Parathyroid adenoma (tissue), 2 donors: ENCODE results near the gene WWOX.

Experiments used
- H2AFZ ChIP-seq: fragments of 300-600 bp; sonication (generic); one replicate; pipeline ENCODE4 v1.7.0; 2017; ENCODE audit warnings: antibody characterized with exemption, mild to moderate bottlenecking
- H3K27ac ChIP-seq: fragments of 300-600 bp; sonication (generic); one replicate; pipeline ENCODE4 v1.7.0; 2017
- H3K27me3 ChIP-seq: fragments of 300-600 bp; sonication (generic); one replicate; pipeline ENCODE4 v1.7.0; 2017; ENCODE audit warnings: low read length; ENCODE audit not compliant: control insufficient read depth, insufficient read depth
- H3K36me3 ChIP-seq: fragments of 300-600 bp; sonication (generic); one replicate; pipeline ENCODE4 v1.7.0; 2017; ENCODE audit warnings: low read length; ENCODE audit not compliant: control insufficient read depth, insufficient read depth
- H3K4me1 ChIP-seq: fragments of 300-600 bp; sonication (generic); one replicate; pipeline ENCODE4 v1.7.0; 2017; ENCODE audit warnings: control low read depth
- H3K4me2 ChIP-seq: fragments of 300-600 bp; sonication (generic); one replicate; pipeline ENCODE4 v1.7.0; 2017; ENCODE audit warnings: low read length
- H3K4me3 ChIP-seq: fragments of 300-600 bp; sonication (generic); one replicate; pipeline ENCODE4 v1.7.0; 2017; ENCODE audit warnings: low read depth, low read length
- H3K79me2 ChIP-seq: fragments of 300-600 bp; sonication (generic); one replicate; pipeline ENCODE4 v1.7.0; 2017; ENCODE audit warnings: control low read depth
- H3K9ac ChIP-seq: fragments of 300-600 bp; sonication (generic); one replicate; pipeline ENCODE4 v1.7.0; 2017; ENCODE audit warnings: mild to moderate bottlenecking
- H3K9me3 ChIP-seq: fragments of 300-600 bp; sonication (generic); one replicate; pipeline ENCODE4 v1.7.0; 2017; ENCODE audit warnings: low read length; ENCODE audit not compliant: control insufficient read depth
- TF ChIP-seq, protein P1 (sequence below): fragments of 300-600 bp; sonication (generic); IDR thresholded peaks from one replicate; pipeline ENCODE4 v1.7.0; 2017; ENCODE audit warnings: antibody characterized with exemption, mild to moderate bottlenecking
- donor health status: primary hyperparathyroidism.

WWOX gene

DNA sequence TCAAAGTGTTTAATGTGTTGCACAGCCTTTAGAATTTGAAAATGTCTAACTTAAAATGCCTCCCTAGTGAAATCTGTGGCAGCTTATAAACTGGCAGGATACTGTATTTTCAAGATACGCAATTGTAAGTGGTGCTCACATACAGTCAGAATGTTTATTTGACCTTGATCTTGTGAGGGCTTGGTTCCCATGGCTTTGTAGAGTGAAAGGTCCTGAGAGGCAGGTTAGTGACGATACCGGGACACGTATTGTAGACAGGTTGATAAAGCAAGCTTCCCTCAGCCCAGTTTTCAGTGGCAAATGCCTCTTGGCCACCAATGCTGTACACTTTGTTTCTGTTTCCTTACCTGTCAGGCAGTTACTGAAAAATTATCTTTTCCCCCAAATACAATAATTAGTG lies 1074.5 kb downstream of the WWOX start:
- Histone ChIP-seq H3K9ac (no peak overlapping the region), H3K36me3 (no peaks in the 10 kb centered on the region), H3K4me3 (no peak overlapping the region), H2AFZ (no peak overlapping the region), H3K4me1 (no peaks in the 10 kb centered on the region), H3K79me2 (no peaks in the 10 kb centered on the region), H3K4me2 (no peak overlapping the region), H3K9me3 (no peaks in the 10 kb centered on the region), H3K27me3 (no peaks in the 10 kb centered on the region), H3K27ac (no peak overlapping the region)
- TF ChIP-seq, protein P1, sequence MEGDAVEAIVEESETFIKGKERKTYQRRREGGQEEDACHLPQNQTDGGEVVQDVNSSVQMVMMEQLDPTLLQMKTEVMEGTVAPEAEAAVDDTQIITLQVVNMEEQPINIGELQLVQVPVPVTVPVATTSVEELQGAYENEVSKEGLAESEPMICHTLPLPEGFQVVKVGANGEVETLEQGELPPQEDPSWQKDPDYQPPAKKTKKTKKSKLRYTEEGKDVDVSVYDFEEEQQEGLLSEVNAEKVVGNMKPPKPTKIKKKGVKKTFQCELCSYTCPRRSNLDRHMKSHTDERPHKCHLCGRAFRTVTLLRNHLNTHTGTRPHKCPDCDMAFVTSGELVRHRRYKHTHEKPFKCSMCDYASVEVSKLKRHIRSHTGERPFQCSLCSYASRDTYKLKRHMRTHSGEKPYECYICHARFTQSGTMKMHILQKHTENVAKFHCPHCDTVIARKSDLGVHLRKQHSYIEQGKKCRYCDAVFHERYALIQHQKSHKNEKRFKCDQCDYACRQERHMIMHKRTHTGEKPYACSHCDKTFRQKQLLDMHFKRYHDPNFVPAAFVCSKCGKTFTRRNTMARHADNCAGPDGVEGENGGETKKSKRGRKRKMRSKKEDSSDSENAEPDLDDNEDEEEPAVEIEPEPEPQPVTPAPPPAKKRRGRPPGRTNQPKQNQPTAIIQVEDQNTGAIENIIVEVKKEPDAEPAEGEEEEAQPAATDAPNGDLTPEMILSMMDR = no peak

DNA sequence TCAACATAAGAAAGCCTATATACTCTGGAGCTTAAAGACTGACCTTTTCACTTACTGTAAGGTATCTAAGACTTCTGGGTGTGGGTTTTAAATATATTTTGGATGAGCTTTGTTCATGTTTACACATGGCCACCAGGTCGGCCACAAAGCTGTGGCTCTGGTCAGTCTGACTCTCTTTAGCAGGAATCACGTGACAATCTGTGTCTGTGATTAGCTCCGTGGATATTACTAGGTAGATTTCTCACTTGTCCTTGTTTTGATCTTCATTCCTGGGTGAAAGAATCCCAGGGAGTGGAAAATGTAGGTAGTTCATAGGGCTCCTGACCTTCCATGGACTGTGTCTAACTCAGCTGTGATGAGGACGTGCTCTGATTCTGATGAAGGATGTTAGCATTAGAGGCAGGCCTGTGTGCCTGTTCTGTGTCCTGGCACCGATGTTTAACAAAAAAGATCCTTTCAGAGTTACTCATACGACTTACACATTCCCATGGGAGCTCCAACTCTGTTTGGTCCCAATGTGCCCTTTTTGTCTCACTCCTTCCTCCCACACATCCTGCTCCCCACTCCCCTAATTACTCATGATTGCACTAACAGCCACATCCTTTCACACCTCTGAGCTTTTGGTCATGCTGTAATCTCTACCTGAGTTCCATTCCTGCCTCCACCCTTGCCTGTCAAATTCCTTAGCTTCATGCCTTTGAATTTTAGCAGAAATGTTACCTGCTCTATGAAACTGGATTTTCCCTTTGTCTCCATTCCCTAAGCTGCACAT lies 1076.0 kb downstream of the WWOX start:
- Histone ChIP-seq H3K27ac (no peak overlapping the region), H3K9me3 (no peaks in the 10 kb centered on the region), H3K79me2 (no peaks in the 10 kb centered on the region), H3K27me3 (no peaks in the 10 kb centered on the region), H3K4me2 (no peak overlapping the region), H3K4me1 (no peaks in the 10 kb centered on the region), H3K4me3 (no peak overlapping the region), H3K36me3 (no peaks in the 10 kb centered on the region), H2AFZ (no peak overlapping the region), H3K9ac (no peak overlapping the region)
- TF ChIP-seq, protein P1 = no peak

DNA sequence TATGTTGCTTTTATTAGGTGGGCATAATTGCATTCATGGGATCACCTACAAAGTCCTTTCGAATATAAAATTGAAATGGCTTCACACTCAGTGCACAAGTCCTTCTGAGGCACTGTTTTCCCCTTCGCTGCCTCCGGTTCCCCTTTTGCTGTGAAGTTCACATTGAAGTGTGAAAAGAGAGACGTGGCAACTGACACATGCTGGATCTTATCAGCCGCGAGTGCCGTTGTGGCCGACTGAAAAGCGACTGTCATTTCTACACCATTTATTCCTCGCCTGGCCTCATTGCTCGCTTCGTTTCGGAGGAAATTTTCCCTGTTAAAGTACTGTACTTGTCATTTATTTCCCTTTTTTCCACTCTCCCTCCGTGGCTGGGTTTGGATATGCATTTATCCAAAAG lies 1077.6 kb downstream of the WWOX start:
- H2AFZ ChIP-seq = no peak overlapping the region
- TF ChIP-seq, protein P1 = no peak
- no peaks in the 10 kb centered on the region for H3K4me1 ChIP-seq
- peak overlapping the region; percentile 37 for H3K4me2 ChIP-seq
- H3K27me3 ChIP-seq = no peaks in the 10 kb centered on the region
- no peaks in the 10 kb centered on the region for H3K79me2 ChIP-seq
- no peak overlapping the region for H3K4me3 ChIP-seq
- no peaks in the 10 kb centered on the region for H3K36me3 ChIP-seq
- no peaks in the 10 kb centered on the region for H3K9me3 ChIP-seq
- no peak overlapping the region for H3K27ac ChIP-seq
- H3K9ac ChIP-seq = no peak overlapping the region

DNA sequence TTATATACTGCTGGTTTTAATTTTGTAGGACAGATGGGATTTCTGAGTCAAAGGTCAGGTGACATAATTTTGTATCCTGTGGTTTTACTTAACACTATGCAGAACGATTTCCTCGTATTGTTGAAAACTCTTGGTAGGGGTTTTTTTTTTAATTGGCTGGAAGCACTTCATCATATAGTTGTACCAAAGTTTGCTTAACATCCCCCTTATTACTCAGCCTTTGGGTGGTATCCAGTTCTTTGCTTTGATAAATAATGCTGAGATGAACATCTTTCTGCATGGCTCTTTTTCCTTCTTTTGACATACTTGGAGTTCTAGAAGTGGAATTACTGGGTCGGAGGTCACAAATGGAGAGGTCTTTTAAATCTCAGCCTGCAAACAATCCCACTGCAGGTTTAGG lies 1082.0 kb downstream of the WWOX start:
- Histone ChIP-seq H3K27me3 (no peaks in the 10 kb centered on the region), H3K4me3 (no peak overlapping the region), H3K36me3 (no peaks in the 10 kb centered on the region)

More for the DNA sequence above, 1082.0 kb downstream of the WWOX start:
- no peak overlapping the region for H2AFZ ChIP-seq
- no peaks in the 10 kb centered on the region for H3K4me1 ChIP-seq
- TF ChIP-seq, protein P1 = no peak
- no peak overlapping the region for H3K4me2 ChIP-seq
- no peak overlapping the region for H3K27ac ChIP-seq
- H3K79me2 ChIP-seq = no peaks in the 10 kb centered on the region
- H3K9me3 ChIP-seq = no peaks in the 10 kb centered on the region
- H3K9ac ChIP-seq = no peak overlapping the region
